Measurements from ENCODE around the gene TBL3. TPM values are rescaled to one million over a fixed set of nuclear protein-coding genes. Genes with fewer than 3 reads are reported as not detected.

Gene TBL3
- total and polyA plus RNA-seq, 2 of the 8 experiments (the other 6 are each of a cell fraction or from before 2014, with no cell fraction given): 65.8 to 137 TPM

DNA sequence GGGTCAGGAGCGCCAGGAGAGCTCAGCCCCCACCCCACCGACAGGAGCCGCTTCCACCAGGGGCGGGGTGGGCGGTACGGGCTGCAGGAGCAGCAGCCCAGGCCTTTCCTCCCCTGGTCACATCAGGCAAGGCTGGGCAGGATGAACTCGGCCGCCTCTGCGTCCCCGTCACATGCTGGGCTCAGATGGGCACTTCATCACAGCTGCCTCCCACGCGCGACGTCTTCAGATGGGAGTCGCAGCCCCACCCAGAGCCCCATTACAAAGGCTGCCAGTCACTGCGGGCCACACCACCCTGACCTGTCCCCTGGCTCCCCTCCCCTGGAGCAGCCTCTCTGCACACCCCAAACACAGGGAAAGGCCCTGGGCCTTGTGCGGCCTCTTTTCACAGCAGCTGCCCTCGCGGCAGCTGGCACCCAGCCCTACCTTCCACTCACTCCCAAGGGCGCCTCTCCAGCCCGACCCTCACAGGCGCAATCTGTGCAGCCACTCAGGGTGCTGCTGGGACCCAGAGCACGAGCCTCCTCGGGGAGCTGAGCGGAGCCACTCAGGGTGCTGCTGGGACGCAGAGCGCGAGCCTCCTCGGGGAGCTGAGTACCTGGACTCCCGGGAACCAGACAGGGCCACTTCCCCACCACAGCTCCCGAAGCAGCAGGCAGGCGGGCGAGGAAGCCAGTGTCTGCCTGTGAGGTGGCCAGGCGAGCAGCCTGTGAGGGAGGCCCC lies 33.1 kb downstream of the TBL3 start:
- 96% methylated on average over 28 of the region's 34 CpGs; no CpG with 5 or more reads in 1 of the 2 experiments for WGBS, 2 experiments (ENCODE audit: extremely low coverage in 1 of 2, insufficient coverage in 1 of 2, insufficient read length in 1 of 2, insufficient replicate concordance in 2 of 2, low coverage in 1 of 2, low lambda C conversion rate in 2 of 2, missing lambda C conversion rate in 1 of 2)
- Histone ChIP-seq H3K23me2 (ENCODE audit: low read depth, low read length) (peaks cover 8% of the 10 kb centered on the region; the same call in 1 of the 2 replicates), H2BK20ac (ENCODE audit: low read length) (no peak overlapping the region), H4K91ac (replicated peaks; ENCODE audit: insufficient read length, low read length) (no peak overlapping the region), H2BK15ac (ENCODE audit: low read length) (no peak overlapping the region), H3K27ac (ENCODE audit: low read depth, low read length) (no peak overlapping the region), H3K9ac (replicated peaks in 1 of 4; ENCODE audit: extremely low read depth in 1 of 4, low read depth in 3 of 4, low read length in 3 of 4) (no peak overlapping the region; a peak in 1 of 7 replicates), H3K4me1 (replicated peaks in 1 of 4; ENCODE audit: control insufficient read depth in 3 of 4, insufficient read depth in 4 of 4, low read length in 3 of 4) (peaks cover 0 to 33% (median 18%) of the 10 kb centered on the region in 4 experiments; a peak in 5 of 7 replicates), H3K4me2 (ENCODE audit: insufficient read depth in 1 of 2, low read depth in 2 of 2, low read length in 2 of 2) (peak overlapping the region in 1 of 2 experiments; percentile 63; a peak in 2 of 4 replicates), H2BK12ac (ENCODE audit: low read depth, low read length) (no peak overlapping the region), H3K9me3 (ENCODE audit: insufficient read depth in 2 of 2, low read depth in 1 of 2, low read length in 1 of 2) (no peaks in the 10 kb centered on the region), H2BK120ac (replicated peaks; ENCODE audit: low read depth, low read length) (no peak overlapping the region), H4K8ac (ENCODE audit: extremely low read depth, insufficient read depth, low read length) (no peak overlapping the region; the same call in 1 of the 2 replicates), H4K5ac (ENCODE audit: insufficient read length, low read depth, low read length) (no peak overlapping the region), H4K20me1 (replicated peaks in 1 of 2; ENCODE audit: control insufficient read depth in 1 of 2, insufficient read depth in 2 of 2, low read length in 2 of 2) (peaks cover 29 to 64% of the 10 kb centered on the region in 2 experiments), H3K79me2 (ENCODE audit: control insufficient read depth in 1 of 2, insufficient read depth in 2 of 2, low read length in 2 of 2) (peaks cover 22 to 52% of the 10 kb centered on the region in 2 experiments; a peak in 3 of 4 replicates), H2AFZ (ENCODE audit: low read length) (no peak overlapping the region), H3K36me3 (ENCODE audit: control insufficient read depth in 2 of 4, insufficient read depth in 4 of 4, low read length in 3 of 4) (peaks cover 14 to 29% (median 24%) of the 10 kb centered on the region in 4 experiments), H3K79me1 (ENCODE audit: low read depth, low read length) (peaks cover 9% of the 10 kb centered on the region; the same call in 1 of the 2 replicates), H2BK5ac (ENCODE audit: low read depth, low read length) (0 out of 2 replicates have a peak overlapping the region, but pooled peaks have one; percentile 53), H3K23ac (ENCODE audit: insufficient read length) (no peak overlapping the region), H3K18ac (ENCODE audit: extremely low read depth, low read length) (no peak overlapping the region), H3K4ac (replicated peaks; ENCODE audit: insufficient read length, low read depth, low read length) (no peak overlapping the region), H3K14ac (ENCODE audit: insufficient read length) (no peak overlapping the region), H2AK5ac (ENCODE audit: low read depth, low read length) (no peak overlapping the region), H3K56ac (replicated peaks; ENCODE audit: insufficient read length, low read depth, low read length) (no peak overlapping the region), H3K27me3 (replicated peaks in 1 of 4; ENCODE audit: control insufficient read depth in 3 of 4, extremely low read depth in 1 of 4, insufficient read depth in 3 of 4, low read length in 3 of 4) (no peaks in the 10 kb centered on the region), H3K4me3 (ENCODE audit: extremely low read depth in 1 of 4, insufficient read depth in 2 of 4, low read depth in 3 of 4, low read length in 4 of 4) (no peak overlapping the region)
- POLR2A ChIA-PET (ENCODE audit: partially characterized antibody): interaction anchor here (0.6 to 4.7 kb wide), 19 partner anchors 9 to 150 kb away, joined by 3 to 37 read pairs (median 5); partner anchors contain the start of genes NPW, RNF151, RPS2 and SYNGR3
- FAIRE-seq: no peak
- DNase-seq (ENCODE audit: low read depth in 1 of 2, low spot score in 2 of 2): no peak
- CTCF ChIA-PET (ENCODE audit: partially characterized antibody): interaction anchor here (0.6 to 4.3 kb wide), 29 partner anchors 8 to 147 kb away, joined by 3 to 55 read pairs (median 7); partner anchors contain the start of genes NPW, NTHL1, SYNGR3 and TSC2
- no peak for TF ChIP-seq SUZ12 (IDR thresholded peaks at IDR 0.05; ENCODE audit: low read length)
- no peak for TF ChIP-seq EZH2 (IDR thresholded peaks at IDR 0.05; ENCODE audit: low read depth, low read length, severe bottlenecking)
- TF ChIP-seq GTF2F1 (IDR thresholded peaks at IDR 0.05; ENCODE audit: borderline replicate concordance, low read depth, low read length): no peak
- no peak for TF ChIP-seq TAF1 (IDR thresholded peaks at IDR 0.05; ENCODE audit: low read depth, low read length)
- TF ChIP-seq, protein P1, sequence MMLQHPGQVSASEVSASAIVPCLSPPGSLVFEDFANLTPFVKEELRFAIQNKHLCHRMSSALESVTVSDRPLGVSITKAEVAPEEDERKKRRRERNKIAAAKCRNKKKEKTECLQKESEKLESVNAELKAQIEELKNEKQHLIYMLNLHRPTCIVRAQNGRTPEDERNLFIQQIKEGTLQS (IDR thresholded peaks at IDR 0.05; ENCODE audit: insufficient read depth, low read depth, low read length): no peak
- TF ChIP-seq, protein P2, sequence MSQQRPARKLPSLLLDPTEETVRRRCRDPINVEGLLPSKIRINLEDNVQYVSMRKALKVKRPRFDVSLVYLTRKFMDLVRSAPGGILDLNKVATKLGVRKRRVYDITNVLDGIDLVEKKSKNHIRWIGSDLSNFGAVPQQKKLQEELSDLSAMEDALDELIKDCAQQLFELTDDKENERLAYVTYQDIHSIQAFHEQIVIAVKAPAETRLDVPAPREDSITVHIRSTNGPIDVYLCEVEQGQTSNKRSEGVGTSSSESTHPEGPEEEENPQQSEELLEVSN (IDR thresholded peaks at IDR 0.05): no peak
- TF ChIP-seq POLR2A (IDR thresholded peaks at IDR 0.05; ENCODE audit: control extremely low read depth in 1 of 2, low read depth in 2 of 2, low read length in 2 of 2): no peak
- no peak for TF ChIP-seq MAFK (IDR thresholded peaks at IDR 0.05; ENCODE audit: low read depth, low read length)
- TF ChIP-seq RNF2 (IDR thresholded peaks at IDR 0.05; ENCODE audit: borderline replicate concordance, low read depth, low read length, missing control alignments, poor library complexity, severe bottlenecking): no peak
- no peak for TF ChIP-seq KDM4A (IDR thresholded peaks at IDR 0.05; ENCODE audit: low read depth, low read length, severe bottlenecking)

Data from H1 (cell line).